KMS-11 (cell line): ENCODE data around the gene TTC19.

Experiments
- H2AFZ ChIP-seq: fragments of 200-600 bp; sonication (generic); 2 replicates; pipeline ENCODE4 v1.6.1; 2016; ENCODE audit warnings: antibody characterized with exemption, mixed run types, low read depth
- H3K27ac ChIP-seq: fragments of 200-600 bp; sonication (generic); 2 replicates; pipeline ENCODE4 v1.6.1; 2016; ENCODE audit warnings: mild to moderate bottlenecking, mixed run types
- H3K27me3 ChIP-seq: fragments of 200-600 bp; sonication (generic); 2 replicates; pipeline ENCODE4 v1.6.1; 2017; ENCODE audit warnings: mild to moderate bottlenecking, low read depth, mixed run types, moderate library complexity; ENCODE audit not compliant: insufficient read depth
- H3K36me3 ChIP-seq: fragments of 200-600 bp; sonication (generic); 2 replicates; pipeline ENCODE4 v1.6.1; 2017; ENCODE audit warnings: mild to moderate bottlenecking, mixed run types; ENCODE audit not compliant: insufficient read depth
- H3K4me1 ChIP-seq: fragments of 200-600 bp; sonication (generic); 2 replicates; pipeline ENCODE4 v1.6.1; 2016; ENCODE audit warnings: mild to moderate bottlenecking, low read depth, mixed run types; ENCODE audit not compliant: poor library complexity, severe bottlenecking
- H3K4me2 ChIP-seq: fragments of 200-600 bp; sonication (generic); 2 replicates; pipeline ENCODE4 v1.7.0; 2016; ENCODE audit warnings: mild to moderate bottlenecking, mixed run types
- H3K4me3 ChIP-seq: fragments of 200-600 bp; sonication (generic); IDR thresholded peaks from 2 replicates; pipeline ENCODE4 v1.6.1; 2017; ENCODE audit warnings: low read depth, low read length, mixed read lengths; ENCODE audit not compliant: insufficient read depth
- H3K79me2 ChIP-seq: fragments of 200-600 bp; sonication (generic); 2 replicates; pipeline ENCODE4 v1.6.1; 2016; ENCODE audit warnings: low read depth, mixed run types; ENCODE audit not compliant: insufficient read depth
- H3K9ac ChIP-seq: fragments of 200-600 bp; sonication (generic); 2 replicates; pipeline ENCODE4 v1.6.1; 2016; ENCODE audit warnings: mild to moderate bottlenecking, mixed run types
- H4K20me1 ChIP-seq: fragments of 200-600 bp; sonication (generic); 2 replicates; pipeline ENCODE4 v1.6.1; 2016; ENCODE audit warnings: mild to moderate bottlenecking, mixed run types; ENCODE audit not compliant: insufficient read depth
- TF ChIP-seq, protein P1 (sequence below): fragments of 200-600 bp; sonication (generic); conservative IDR thresholded peaks from 2 replicates; pipeline ENCODE4 v1.6.1; 2017; ENCODE audit warnings: low read depth, mild to moderate bottlenecking, antibody characterized with exemption, low read length, moderate library complexity, mixed read lengths

TTC19 gene

DNA sequence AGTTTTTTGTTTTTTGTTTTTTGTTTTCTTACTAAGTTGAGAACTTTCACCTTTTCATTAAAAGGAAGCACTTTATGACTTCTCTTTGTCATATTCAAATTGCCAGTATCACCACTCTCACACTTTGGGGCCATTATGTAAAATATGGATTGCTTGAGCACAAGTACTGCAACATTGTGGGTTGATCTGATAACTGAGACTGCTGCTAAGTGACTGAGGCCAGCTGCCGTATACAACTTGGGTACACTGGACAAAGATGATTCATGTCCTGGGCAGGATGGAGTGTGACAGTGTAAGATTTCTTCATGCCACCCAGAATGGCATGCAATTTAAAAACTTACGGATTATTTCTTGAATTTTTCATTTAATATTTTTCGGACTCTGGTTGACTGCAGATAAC, 7.8 kb downstream of the TTC19 start:
- no peaks in the 10 kb centered on the region for H4K20me1 ChIP-seq
- H3K9ac ChIP-seq, result no peak overlapping the region
- no peaks in the 10 kb centered on the region for H3K36me3 ChIP-seq
- no peaks in the 10 kb centered on the region for H3K4me1 ChIP-seq
- H2AFZ ChIP-seq, result no peak overlapping the region
- no peak overlapping the region for H3K27ac ChIP-seq
- no peak overlapping the region for H3K4me2 ChIP-seq
- H3K27me3 ChIP-seq, result no peaks in the 10 kb centered on the region
- H3K79me2 ChIP-seq, result no peaks in the 10 kb centered on the region
- TF ChIP-seq, protein P1, sequence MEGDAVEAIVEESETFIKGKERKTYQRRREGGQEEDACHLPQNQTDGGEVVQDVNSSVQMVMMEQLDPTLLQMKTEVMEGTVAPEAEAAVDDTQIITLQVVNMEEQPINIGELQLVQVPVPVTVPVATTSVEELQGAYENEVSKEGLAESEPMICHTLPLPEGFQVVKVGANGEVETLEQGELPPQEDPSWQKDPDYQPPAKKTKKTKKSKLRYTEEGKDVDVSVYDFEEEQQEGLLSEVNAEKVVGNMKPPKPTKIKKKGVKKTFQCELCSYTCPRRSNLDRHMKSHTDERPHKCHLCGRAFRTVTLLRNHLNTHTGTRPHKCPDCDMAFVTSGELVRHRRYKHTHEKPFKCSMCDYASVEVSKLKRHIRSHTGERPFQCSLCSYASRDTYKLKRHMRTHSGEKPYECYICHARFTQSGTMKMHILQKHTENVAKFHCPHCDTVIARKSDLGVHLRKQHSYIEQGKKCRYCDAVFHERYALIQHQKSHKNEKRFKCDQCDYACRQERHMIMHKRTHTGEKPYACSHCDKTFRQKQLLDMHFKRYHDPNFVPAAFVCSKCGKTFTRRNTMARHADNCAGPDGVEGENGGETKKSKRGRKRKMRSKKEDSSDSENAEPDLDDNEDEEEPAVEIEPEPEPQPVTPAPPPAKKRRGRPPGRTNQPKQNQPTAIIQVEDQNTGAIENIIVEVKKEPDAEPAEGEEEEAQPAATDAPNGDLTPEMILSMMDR, result no peak
- no peak overlapping the region for H3K4me3 ChIP-seq

DNA sequence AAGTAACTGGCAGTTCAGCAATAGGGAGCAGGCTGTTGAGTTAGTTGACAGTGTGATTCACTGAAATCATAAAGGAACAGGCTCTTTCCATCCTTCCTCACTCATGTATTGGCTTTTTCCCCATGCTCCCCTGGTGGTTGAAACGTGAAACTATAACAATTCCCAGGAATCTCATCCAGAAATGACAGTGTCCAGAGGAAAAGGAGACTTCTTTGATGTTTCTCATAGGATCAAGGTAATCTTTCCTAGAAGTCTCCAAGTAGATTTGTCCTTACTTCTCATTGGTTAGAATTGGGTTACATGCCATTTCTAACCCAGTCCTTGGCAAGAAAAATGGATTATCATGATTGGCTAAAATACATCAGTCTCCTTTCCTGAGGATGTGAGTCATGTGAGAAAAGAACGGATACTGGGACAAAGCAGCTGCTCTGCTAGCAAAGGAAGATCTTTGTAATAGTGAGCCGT, 14.4 kb downstream of the TTC19 start:
- no peaks in the 10 kb centered on the region for H4K20me1 ChIP-seq
- no peak overlapping the region for H3K4me2 ChIP-seq

DNA sequence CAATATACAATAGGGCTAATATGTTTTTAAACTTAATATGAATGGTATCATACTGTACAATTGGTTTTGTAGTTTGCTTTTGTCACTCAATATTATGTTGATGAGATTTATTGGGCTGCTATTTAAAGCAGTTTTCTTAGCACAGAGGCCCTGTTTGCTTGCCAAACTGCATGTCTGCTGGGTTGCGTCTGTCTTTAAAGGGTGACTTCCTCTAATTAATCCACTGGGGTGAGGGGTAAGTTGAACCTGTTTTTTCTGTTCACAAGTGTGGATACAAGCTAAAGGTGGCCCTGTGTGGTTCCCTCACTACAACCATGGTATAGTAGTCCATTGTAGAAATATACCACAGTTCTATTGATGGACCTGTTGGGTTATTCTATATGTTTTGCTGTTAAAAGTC, 19.7 kb downstream of the TTC19 start:
- no peaks in the 10 kb centered on the region for H3K79me2 ChIP-seq
- H3K36me3 ChIP-seq, result no peaks in the 10 kb centered on the region

More for the DNA sequence above, 14.4 kb downstream of the TTC19 start:
- Histone ChIP-seq H3K27me3 (no peaks in the 10 kb centered on the region), H2AFZ (no peak overlapping the region), H3K27ac (no peak overlapping the region), H3K9ac (no peak overlapping the region), H3K4me3 (no peak overlapping the region), H3K36me3 (no peaks in the 10 kb centered on the region), H3K4me1 (no peaks in the 10 kb centered on the region), H3K79me2 (no peaks in the 10 kb centered on the region)
- TF ChIP-seq, protein P1, result no peak

DNA sequence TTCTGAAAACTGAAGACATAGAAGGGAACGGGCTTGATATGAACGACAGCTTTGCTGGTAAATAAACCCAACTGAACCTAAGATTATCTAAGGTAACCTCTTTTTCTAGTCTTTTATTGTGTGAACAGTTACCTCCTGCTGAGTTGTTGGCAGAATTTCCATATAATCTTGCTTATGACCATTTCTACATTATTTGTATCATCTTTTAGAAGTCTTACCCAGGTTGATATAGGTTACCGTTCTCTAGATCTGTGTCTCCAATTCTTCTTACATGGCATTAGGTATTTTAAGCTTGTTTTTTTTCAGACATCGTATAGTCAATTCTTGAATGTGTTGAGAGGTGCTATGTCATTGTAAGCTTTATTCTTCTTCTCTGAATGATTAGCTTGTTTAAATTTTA, 24.3 kb downstream of the TTC19 start:
- H3K4me3 ChIP-seq, result no peak overlapping the region
- no peak overlapping the region for H3K9ac ChIP-seq
- H3K79me2 ChIP-seq, result no peaks in the 10 kb centered on the region
- H3K27ac ChIP-seq, result no peak overlapping the region
- H3K4me1 ChIP-seq, result no peaks in the 10 kb centered on the region
- H3K36me3 ChIP-seq, result no peaks in the 10 kb centered on the region
- no peak overlapping the region for H3K4me2 ChIP-seq
- no peaks in the 10 kb centered on the region for H4K20me1 ChIP-seq
- H3K27me3 ChIP-seq, result no peaks in the 10 kb centered on the region
- TF ChIP-seq, protein P1, result no peak
- no peak overlapping the region for H2AFZ ChIP-seq

More for the DNA sequence above, 19.7 kb downstream of the TTC19 start:
- H3K9ac ChIP-seq, result no peak overlapping the region
- H3K4me3 ChIP-seq, result no peak overlapping the region
- TF ChIP-seq, protein P1, result no peak
- no peaks in the 10 kb centered on the region for H3K4me1 ChIP-seq
- no peaks in the 10 kb centered on the region for H3K27me3 ChIP-seq
- H2AFZ ChIP-seq, result no peak overlapping the region
- no peaks in the 10 kb centered on the region for H4K20me1 ChIP-seq
- no peak overlapping the region for H3K27ac ChIP-seq
- no peak overlapping the region for H3K4me2 ChIP-seq
